Astrocyte of the spinal cord (primary cell): Measurements from ENCODE around the gene CTCF.

Source experiments
- DNase-seq: peaks from one replicate; pipeline ENCODE4 v3.0.0; 2011; ENCODE audit warnings: low read depth, low spot score
- H3K4me3 ChIP-seq: 2 replicates; pipeline ENCODE4 v1.5.1; 2011; ENCODE audit warnings: low read depth, mild to moderate bottlenecking, low read length, moderate library complexity
- in situ Hi-C: cut with HindIII; loops from 2 replicates; pipeline ENCODE4 v1.10.0; 2017; ENCODE audit warnings: low sequenced_read_pairs
- TF ChIP-seq, protein P1 (sequence below): IDR thresholded peaks from 2 replicates; pipeline ENCODE4 v1.5.1; 2012; ENCODE audit warnings: low read depth, mild to moderate bottlenecking, low read length, inconsistent platforms

CTCF gene

GRCh38 chr16:67593288-67593687 is 31.0 kb downstream of the CTCF start:
- in situ Hi-C loops: no loop called here
- peak; percentile 44 for DNase-seq
- TF ChIP-seq, protein P1, sequence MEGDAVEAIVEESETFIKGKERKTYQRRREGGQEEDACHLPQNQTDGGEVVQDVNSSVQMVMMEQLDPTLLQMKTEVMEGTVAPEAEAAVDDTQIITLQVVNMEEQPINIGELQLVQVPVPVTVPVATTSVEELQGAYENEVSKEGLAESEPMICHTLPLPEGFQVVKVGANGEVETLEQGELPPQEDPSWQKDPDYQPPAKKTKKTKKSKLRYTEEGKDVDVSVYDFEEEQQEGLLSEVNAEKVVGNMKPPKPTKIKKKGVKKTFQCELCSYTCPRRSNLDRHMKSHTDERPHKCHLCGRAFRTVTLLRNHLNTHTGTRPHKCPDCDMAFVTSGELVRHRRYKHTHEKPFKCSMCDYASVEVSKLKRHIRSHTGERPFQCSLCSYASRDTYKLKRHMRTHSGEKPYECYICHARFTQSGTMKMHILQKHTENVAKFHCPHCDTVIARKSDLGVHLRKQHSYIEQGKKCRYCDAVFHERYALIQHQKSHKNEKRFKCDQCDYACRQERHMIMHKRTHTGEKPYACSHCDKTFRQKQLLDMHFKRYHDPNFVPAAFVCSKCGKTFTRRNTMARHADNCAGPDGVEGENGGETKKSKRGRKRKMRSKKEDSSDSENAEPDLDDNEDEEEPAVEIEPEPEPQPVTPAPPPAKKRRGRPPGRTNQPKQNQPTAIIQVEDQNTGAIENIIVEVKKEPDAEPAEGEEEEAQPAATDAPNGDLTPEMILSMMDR: no peak
- H3K4me3 ChIP-seq: no peak overlapping the region

- no peak overlapping the region for H3K4me3 ChIP-seq
- DNase-seq: no peak
- in situ Hi-C loops: no loop called here
- TF ChIP-seq, protein P1: no peak
These were observed 31.4 kb downstream of the CTCF start for GRCh38 chr16:67593701-67594100.

GRCh38 chr16:67594256-67594915 is 32.1 kb downstream of the CTCF start:
- in situ Hi-C loops: no loop called here
- H3K4me3 ChIP-seq: no peak overlapping the region
- TF ChIP-seq, protein P1: no peak
- DNase-seq: no peak

DNA sequence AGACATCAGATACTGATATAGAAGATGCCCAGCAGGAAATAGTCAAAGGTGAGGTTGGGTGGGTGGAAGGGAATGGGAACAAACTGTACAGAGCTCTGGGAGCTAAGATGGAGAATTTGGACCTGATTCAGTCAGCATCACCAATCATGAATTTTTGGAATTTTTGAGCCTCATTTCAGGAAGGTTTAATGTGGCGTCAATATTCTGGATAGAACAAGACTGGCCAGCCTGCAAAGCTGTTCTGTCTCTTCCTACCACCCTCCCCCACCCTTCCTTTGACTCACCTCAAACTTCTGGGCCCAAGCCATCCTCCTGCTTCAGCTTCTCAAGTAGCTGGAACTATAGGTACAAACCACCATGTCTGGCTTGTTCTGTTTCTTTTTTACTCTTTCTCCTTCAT is 32.6 kb downstream of the CTCF start:
- TF ChIP-seq, protein P1: no peak
- in situ Hi-C loops: no loop called here
- H3K4me3 ChIP-seq: no peak overlapping the region
- peak; percentile 77 for DNase-seq

GRCh38 chr16:67598527-67598926 is 36.2 kb downstream of the CTCF start:
- no peak for DNase-seq
- in situ Hi-C loops: no loop called here
- no peak overlapping the region for H3K4me3 ChIP-seq
- TF ChIP-seq, protein P1: no peak

DNA sequence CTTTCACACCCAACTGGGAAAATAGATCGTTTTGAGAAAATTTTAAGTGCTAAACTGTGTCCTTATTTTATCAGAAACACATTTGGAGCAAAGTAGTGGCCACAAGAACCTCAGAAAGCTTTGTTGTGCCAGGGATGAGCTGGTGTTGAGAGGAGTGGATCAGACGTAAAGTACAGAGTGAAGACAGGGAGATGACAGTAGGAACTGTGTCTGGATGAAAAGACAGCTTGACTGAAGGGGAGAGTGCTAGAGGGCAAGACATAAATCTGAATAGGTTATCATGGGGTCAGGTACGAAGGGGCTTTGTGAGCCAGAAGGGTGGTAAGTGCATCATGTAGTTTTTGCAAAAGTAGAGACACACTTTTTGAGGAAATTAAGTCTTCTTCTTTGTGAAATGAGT is 43.3 kb downstream of the CTCF start:
- H3K4me3 ChIP-seq: no peak overlapping the region
- no peak for DNase-seq
- in situ Hi-C loops: no loop called here
- TF ChIP-seq, protein P1: no peak

DNA sequence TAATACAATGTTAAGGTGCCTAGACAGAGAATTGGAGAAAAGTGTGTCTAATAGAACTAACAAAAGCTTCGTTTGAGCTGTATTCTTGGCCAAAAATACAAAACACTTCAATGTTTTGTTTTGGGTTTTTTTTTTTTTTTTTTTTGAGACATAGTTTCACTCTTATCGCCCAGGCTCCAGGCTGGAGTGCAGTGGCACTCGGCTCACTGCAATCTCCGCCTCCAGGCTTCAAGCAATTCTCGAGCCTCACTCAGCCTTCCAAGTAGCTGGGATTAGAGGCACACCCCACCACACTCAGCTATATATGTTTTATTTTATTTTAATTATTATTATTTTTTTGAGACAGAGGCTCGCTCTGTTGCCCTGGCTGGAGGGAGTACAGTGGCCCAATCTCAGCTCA is 44.3 kb downstream of the CTCF start:
- in situ Hi-C loops: no loop called here
- H3K4me3 ChIP-seq: no peak overlapping the region
- TF ChIP-seq, protein P1: no peak
- no peak for DNase-seq
